Testis (tissue), 3 donors: ENCODE results near the gene UPK3BL2. TPM values are rescaled to one million over a fixed set of nuclear protein-coding genes. Genes with fewer than 3 reads are reported as not detected.
"Not testable (repeated sequence)": the region's sequence is repeated elsewhere in the genome, so short reads cannot be mapped to it uniquely, and the experiment has no call there.

ENCODE experiments used
- DNase-seq: peaks from one replicate; pipeline ENCODE4 v3.0.0-alpha.2; 2019
- H3K27ac ChIP-seq, 2 donors: fragments of 200-600 bp; sonication (generic); one replicate each; pipeline ENCODE4 v1.5.1; 2019
- H3K27me3 ChIP-seq: fragments of 200-600 bp; sonication (generic); one replicate; pipeline ENCODE4 v1.5.1; 2019
- H3K36me3 ChIP-seq: fragments of 200-600 bp; sonication (generic); one replicate; pipeline ENCODE4 v1.5.1; 2017; ENCODE audit warnings: low read depth; ENCODE audit errors: missing control alignments
- H3K4me1 ChIP-seq: fragments of 200-600 bp; sonication (generic); one replicate; pipeline ENCODE4 v1.5.1; 2019
- H3K4me3 ChIP-seq, 2 donors: fragments of 200-600 bp; sonication (generic); one replicate each; pipeline ENCODE4 v1.5.1; 2017 to 2019
- H3K9me3 ChIP-seq: fragments of 200-600 bp; sonication (generic); one replicate; pipeline ENCODE4 v1.5.1; 2017
- WGBS, 2 donors: methylation state at CpG; one replicate each; pipeline ENCODE4 v1.1.5; 2018; 5-methylcytosine and 5-hydroxymethylcytosine counted together
- intact Hi-C: fragments of 100-400 bp; cut with DNase I; formaldehyde crosslinking; loops from one replicate; pipeline ENCODE4 v1.15.1; 2023; ENCODE audit warnings: low total_unique reads
- polyA plus RNA-seq: library from polyadenylated mRNA; stranded (reverse); fragments of 350-450 nt; fragmentation: Illumina TruSeq; extraction: RNeasy Lipid Tissue Mini Kit (QIAGEN cat#74804); gene quantifications from one replicate; pipeline ENCODE4 v1.2.3, GENCODE V29; 2014; ENCODE audit warnings: low read depth, low replicate concordance; ENCODE audit not compliant: insufficient read depth
- total RNA-seq, 2 donors: library from RNA; depleted of rRNA; stranded (reverse); fragments of >200 nt; gene quantifications; one replicate each; pipeline ENCODE4 v1.2.3, GENCODE V29; 2016

The UPK3BL2 gene
- total and polyA plus RNA-seq, 3 donors from 2014 or later: 4.4 to 10.5 (median 5.6) TPM

DNA sequence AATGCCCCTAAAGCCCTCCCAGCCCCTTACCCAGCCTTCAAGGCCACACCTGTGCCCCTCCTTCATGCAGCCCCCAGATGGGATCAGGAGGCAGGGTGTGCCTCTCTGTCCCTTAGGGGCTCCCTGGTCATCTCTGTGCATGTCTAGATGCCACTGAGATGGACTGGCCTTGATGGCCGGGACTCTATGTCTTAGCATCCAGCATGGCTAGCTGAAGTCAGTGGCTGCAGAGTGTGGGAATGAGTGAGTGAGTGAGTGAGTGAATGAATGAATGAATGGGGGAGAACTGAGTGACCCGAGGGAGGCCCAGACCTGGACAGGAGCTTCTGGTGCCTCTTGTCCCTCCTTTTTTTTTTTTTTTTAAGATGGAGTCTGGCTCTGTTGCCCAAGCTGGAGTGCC, 11.4 kb downstream of the UPK3BL2 start:
- H3K4me1 ChIP-seq, H3K4me3 ChIP-seq, H3K9me3 ChIP-seq, DNase-seq, H3K27me3 ChIP-seq, intact Hi-C loops, H3K36me3 ChIP-seq, H3K27ac ChIP-seq: not testable (repeated sequence)
- WGBS, 2 donors: 91 to 100% methylated on average over 1 to 2 of the region's 2 CpGs

DNA sequence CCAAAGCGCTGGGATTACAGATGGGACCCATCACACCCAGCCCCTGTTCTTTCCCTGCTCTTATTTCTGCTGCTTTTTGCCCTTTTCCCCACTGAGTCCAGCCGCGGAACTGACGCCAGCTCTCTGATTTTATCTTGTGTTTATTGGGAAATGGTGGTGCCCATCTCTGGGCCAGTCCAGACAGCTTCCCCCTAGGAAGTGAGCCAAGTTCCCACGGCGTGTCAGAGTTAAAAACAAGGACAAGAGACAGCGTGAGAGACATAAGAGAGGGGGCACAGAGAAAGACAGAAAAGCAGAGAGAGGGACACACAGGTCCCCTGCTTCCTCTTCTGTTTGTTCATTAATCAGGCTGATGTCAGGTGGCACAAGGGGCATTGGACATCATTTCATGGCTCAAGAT, 11.9 kb downstream of the UPK3BL2 start:
- intact Hi-C loops, H3K9me3 ChIP-seq, H3K27me3 ChIP-seq, H3K4me1 ChIP-seq, DNase-seq, H3K4me3 ChIP-seq, H3K36me3 ChIP-seq, H3K27ac ChIP-seq: not testable (repeated sequence)
- no CpG with 5 or more reads among the region's 7 CpGs for WGBS, 2 donors

DNA sequence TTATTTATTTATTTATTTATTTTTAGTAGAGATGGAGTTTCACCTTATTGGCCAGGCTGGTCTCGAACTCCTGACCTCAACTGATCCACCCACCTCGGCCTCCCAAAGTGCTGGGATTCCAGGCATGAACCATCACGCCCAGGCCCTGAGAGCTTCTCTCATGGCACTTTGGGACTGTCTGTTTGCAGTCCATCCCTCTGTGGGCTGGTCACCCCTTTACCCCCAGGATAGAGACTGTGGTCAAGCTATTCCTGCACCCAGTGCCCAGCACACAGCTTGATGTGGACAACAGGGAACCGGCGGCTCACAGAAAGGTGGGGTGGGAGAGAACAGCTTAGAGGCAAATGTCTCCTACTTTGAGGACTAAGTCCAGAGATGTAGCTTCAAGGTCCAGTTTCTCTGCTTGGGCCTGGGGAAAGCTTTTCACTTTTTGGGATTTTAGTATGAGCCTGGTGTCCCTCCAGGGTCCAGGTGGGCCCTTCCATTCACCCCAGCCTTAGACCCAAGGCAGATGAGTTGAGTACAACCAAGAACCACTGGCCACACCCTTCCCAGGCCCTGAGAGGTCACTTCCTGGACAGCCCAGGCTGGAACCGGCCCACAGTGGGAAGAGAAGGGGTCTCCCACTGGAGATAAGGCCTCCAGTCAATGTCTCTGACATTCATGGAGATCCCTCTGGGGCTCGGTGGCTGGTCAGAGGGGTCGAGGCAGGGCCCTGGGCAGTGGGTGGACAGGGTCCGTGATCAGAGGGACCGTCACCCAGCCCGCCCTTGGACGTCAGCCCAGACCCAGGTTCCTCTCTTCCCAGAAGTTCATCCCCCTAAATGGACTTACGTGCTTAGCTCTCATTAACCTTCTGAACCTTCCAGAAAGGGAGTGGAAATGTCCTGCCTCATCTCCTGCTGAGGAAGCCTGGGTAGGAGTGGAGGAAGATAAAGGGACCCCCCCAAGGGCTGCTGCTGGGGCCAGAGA, 15.4 kb downstream of the UPK3BL2 start:
- H3K36me3 ChIP-seq, H3K27me3 ChIP-seq, intact Hi-C loops, H3K9me3 ChIP-seq, H3K27ac ChIP-seq, H3K4me1 ChIP-seq, H3K4me3 ChIP-seq, DNase-seq: not testable (repeated sequence)
- WGBS, 2 donors: 80 to 93% methylated on average over 1 to 3 of the region's 13 CpGs

- WGBS, 2 donors: 40 to 57% methylated on average over 1 of the region's 8 CpGs
- DNase-seq, H3K4me3 ChIP-seq, H3K4me1 ChIP-seq, H3K9me3 ChIP-seq, intact Hi-C loops, H3K36me3 ChIP-seq, H3K27ac ChIP-seq, H3K27me3 ChIP-seq: not testable (repeated sequence)
These were observed 16.3 kb downstream of the UPK3BL2 start for GRCh38 chr7:102527182-102527581.

DNA sequence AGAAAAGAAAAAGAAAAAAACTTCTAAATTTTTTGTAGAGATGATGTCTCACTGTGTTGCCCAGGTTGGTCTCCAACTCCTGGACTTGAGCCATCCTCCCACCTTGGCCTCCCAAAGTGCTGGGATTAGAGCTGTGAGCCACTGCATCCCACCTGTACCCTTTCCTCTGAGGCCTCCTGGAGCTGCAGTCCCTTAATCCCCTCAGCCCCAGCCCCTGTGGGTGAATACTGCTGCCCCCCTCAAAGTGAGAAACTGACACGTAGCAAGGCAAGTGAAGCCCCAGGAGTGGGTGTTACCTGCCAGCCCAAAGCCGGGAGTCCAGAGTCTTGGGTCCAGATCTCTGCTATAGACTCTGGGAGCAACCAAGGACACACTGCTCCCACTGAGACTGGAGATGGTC, 18.7 kb downstream of the UPK3BL2 start:
- H3K4me3 ChIP-seq, H3K9me3 ChIP-seq, H3K36me3 ChIP-seq, H3K4me1 ChIP-seq, H3K27me3 ChIP-seq, DNase-seq, H3K27ac ChIP-seq, intact Hi-C loops: not testable (repeated sequence)
- 100% methylated on average over 1 of the region's 2 CpGs; no CpG with 5 or more reads in 1 of the 2 donors for WGBS, 2 donors

- H3K36me3 ChIP-seq, H3K9me3 ChIP-seq, H3K27ac ChIP-seq, H3K4me1 ChIP-seq, intact Hi-C loops, H3K27me3 ChIP-seq, H3K4me3 ChIP-seq, DNase-seq: not testable (repeated sequence)
- WGBS, 2 donors: 91% methylated on average over 4 of the region's 5 CpGs; no CpG with 5 or more reads in 1 of the 2 donors
These were observed 22.7 kb downstream of the UPK3BL2 start for GRCh38 chr7:102520797-102521196.

GRCh38 chr7:102517550-102518147, 25.8 kb downstream of the UPK3BL2 start, which contains the start of gene RASA4B:
RASA4B (minus strand) TSS chr7:102517777; CDS start chr7:102517710, 67 bp downstream.
- DNase-seq, H3K4me1 ChIP-seq, H3K27ac ChIP-seq, intact Hi-C loops, H3K36me3 ChIP-seq, H3K27me3 ChIP-seq, H3K4me3 ChIP-seq, H3K9me3 ChIP-seq: not testable (repeated sequence)
- no CpG with 5 or more reads among the region's 61 CpGs for WGBS, 2 donors

DNA sequence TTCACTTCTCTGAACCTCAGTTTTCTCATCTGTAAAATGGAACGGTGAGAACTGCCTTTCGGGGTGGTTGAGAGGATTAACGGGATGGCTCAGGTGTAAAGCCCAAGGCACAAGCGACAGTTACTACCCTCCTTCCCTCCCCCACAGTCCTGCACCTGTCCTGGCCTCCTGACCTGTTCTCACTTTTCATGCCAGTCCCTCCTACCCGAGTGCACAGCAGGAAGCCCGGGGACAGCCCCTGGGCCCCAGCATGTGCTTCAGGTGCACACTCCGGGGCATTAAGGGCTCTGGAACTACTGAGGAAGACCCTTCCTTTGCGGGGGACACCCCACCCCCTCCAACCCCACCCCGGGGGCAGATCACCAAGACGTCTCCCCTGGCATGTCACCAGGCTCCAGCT, 26.5 kb downstream of the UPK3BL2 start:
- H3K4me3 ChIP-seq, intact Hi-C loops, H3K4me1 ChIP-seq, H3K27ac ChIP-seq, H3K27me3 ChIP-seq, H3K9me3 ChIP-seq, DNase-seq, H3K36me3 ChIP-seq: not testable (repeated sequence)
- no CpG with 5 or more reads among the region's 10 CpGs for WGBS, 2 donors

- no CpG with 5 or more reads among the region's 3 CpGs for WGBS, 2 donors
- intact Hi-C loops, H3K27ac ChIP-seq, H3K9me3 ChIP-seq, DNase-seq, H3K27me3 ChIP-seq, H3K4me1 ChIP-seq, H3K36me3 ChIP-seq, H3K4me3 ChIP-seq: not testable (repeated sequence)
These were observed 27.6 kb downstream of the UPK3BL2 start for GRCh38 chr7:102515889-102516288.

- H3K36me3 ChIP-seq, intact Hi-C loops, H3K27ac ChIP-seq, H3K9me3 ChIP-seq, H3K4me1 ChIP-seq, H3K4me3 ChIP-seq, DNase-seq, H3K27me3 ChIP-seq: not testable (repeated sequence)
- WGBS, 2 donors: 50% methylated on average over 2 of the region's 15 CpGs; no CpG with 5 or more reads in 1 of the 2 donors
These were observed 28.4 kb downstream of the UPK3BL2 start for GRCh38 chr7:102514881-102515721.

GRCh38 chr7:102512642-102513221, 30.8 kb downstream of the UPK3BL2 start:
- intact Hi-C loops: not testable (repeated sequence)

More at GRCh38 chr7:102512642-102513221, 30.8 kb downstream of the UPK3BL2 start:
- 8 to 15% methylated on average over 2 to 5 of the region's 5 CpGs for WGBS, 2 donors
- H3K4me1 ChIP-seq, H3K4me3 ChIP-seq, H3K27me3 ChIP-seq, H3K9me3 ChIP-seq, H3K36me3 ChIP-seq: not testable (repeated sequence)
- DNase-seq: peak; percentile 15
- H3K27ac ChIP-seq: peak overlapping the region; percentile 36 to 55
